SIG-M5 (cell line): ENCODE measurements around the gene OR5H1.
"Not testable (repeated sequence)": the region's sequence is repeated elsewhere in the genome, so short reads cannot be mapped to it uniquely, and the experiment has no call there.

ENCODE experiments used
- DNase-seq: peaks from one replicate; lab custom pipeline; 2025; lab: John Stamatoyannopoulos, UW

The OR5H1 gene

DNA sequence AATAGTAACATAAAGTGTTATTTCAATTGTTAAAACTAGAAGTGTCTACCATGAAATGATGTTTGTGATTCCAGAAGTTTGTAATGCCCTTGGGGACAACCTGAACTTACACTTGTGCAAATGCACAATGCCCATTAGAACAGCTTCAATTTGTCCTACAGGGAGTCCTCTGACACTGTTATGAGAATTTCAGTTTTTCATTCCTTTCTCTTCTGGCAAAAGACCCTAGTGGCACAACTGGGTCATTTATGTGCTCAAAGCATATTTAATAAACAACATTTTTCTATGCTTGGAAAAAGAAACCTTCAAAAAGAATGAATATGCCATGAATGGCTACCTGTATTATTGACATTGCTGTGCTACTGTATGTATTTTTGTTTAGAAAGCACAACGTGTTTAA, at the start of gene OR5H1:
Gene OR5H1 (plus strand): TSS at position 301 of the 400 bp plus-strand sequence. CDS start 1,977 bp downstream, outside the sequence.
- no peak for DNase-seq

DNA sequence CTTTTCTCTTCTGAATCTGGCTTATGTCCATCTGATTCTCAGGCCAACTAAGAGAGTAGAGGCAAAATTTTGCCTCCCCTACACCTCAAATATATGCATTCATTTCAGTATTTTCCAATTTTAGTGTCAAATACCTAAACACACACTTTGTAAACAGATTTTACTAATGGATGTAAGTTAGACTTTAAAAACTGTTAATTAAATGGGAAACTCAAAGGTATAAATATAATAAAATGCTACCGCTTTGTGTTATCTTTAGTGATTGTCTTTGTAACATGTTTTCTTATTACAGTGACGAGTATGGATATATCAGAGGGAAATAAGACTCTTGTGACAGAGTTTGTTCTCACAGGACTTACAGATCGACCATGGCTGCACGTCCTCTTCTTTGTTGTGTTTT, 43.6 kb upstream of the OR5H1 start, which contains the start of gene OR5AC2:
Gene OR5AC2 (plus strand): TSS at position 301 of the 400 bp plus-strand sequence. CDS start 0 bp downstream, at position 301.
- no peak for DNase-seq

DNA sequence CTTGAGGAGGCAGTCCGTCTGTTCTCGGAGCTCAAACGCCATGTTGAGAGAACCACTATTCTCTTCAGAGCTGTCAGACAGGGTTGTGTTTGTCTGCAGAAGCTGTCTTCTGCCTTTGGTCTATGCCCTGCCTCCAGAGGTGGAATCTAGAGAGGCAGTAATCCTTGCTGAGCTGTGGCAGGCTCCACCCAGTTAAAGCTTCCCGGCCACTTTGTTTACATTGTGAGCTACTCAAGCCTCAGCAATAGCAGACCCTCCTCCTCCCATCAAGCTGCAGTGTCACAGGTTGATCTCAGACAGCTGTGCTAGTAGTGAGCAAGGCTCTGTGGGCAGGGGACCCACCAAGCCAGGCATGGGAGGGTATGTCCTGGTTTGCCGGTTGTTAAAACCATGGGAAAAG, 34.6 kb upstream of the OR5H1 start:
- no peak for DNase-seq

DNA sequence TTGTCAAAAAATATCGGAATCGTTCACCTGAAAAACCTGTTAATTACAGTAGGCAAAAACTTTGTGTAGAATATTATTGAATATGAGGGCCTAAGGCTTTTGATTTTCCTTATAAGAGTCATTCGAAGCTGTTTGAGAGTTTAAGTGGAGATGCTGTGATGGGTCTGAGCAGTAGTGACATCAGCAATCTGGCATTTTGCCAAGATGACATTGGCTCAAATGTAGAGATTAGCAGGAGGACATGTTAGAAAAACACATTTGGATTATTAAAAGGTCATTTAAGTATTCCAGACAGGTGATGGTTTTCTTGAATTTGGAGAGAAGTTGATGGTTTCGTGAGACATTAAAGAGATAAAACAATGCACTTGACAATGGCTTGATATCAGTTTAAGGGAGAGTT, 30.7 kb upstream of the OR5H1 start:
- no peak for DNase-seq

DNA sequence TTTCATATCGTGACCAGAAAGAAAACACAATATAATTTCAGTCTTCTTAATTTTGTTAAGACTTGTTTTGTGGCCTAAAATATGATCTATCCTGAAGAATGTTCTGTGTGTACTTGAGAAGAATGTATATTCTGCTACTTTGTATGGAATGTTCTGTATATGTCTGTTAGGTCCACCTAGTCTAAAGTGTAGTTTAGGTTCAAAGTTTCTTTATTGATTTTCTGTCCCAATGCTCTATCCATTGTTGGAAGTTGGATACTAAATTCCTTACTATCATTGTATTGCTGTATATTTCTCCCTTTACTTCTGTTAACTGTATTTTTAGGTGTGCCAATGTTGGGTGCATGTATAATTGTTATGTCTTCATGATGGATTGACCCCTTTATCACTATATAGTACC, 22.4 kb upstream of the OR5H1 start:
- no peak for DNase-seq

DNA sequence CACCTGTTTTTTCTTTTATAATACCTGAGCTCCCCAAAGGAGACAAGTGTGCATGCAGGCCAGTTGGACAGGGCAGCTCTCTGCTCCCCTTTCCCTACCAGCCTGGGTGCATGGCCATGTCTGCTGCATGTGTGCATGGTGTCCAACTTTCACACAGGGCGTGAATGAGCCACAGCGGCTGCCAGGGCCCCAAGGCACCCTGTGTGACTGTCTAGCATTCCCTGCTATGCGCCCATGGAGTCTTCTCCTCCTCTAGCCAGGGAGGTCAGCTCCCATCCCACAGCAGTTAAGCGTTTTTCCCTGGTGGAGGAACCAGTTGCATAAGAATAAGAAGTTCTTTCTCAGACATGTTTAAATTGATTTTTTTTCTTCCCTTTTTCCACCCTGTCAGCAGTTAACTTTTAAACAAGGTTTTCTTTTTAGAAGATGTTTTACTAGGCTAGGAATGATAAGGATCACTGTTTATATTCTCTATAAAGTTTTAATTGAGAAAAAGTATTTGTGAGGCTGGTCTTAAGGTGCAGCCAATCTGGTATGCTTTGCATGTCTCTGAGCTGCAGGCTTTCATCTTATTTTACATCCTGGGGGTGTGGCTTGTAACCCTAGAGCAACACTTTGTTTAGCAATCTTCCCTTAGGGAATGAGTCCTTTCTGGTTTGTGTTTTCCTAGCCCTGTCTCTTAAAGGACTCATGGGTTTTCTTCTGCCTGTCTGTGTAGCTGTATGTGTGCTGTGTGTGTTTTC, 20.5 kb upstream of the OR5H1 start:
- DNase-seq: no peak

DNA sequence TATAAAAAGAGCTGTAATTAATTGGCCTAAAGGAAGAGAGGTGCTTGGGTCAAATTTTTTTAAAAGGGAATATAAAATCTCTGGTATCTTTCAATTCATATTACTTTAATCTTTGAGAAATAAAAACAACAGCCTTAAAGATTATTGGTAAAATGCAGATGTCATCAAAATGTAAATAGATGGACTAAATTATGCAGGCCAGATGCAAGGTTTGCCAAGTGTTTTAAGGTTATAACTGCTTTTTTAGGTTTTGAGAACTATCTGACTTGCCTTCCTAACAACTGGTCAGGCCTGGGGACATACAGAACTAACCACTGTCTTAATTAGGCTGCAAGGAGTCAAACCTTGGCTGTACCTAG, 20.0 kb upstream of the OR5H1 start:
- DNase-seq: no peak

DNA sequence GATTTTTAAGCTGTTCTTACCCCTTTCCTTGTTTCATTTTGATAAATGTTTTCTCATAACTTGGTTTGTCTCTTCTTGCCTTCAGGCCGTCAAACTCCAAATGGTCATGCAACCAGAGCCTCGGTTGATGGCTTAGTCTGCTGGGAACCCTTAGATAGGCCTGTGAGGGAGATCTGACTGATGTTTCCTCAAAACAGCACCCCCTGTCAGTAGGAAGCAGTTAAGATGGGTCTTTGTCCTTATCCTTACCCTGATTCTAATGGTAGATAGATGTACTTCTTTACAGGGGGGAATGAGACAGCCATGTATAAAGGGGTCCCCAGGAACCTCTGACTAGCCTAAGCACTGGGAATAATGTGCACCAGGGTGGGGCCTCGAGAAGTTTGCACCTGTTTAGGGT, 16.3 kb upstream of the OR5H1 start:
- no peak for DNase-seq

DNA sequence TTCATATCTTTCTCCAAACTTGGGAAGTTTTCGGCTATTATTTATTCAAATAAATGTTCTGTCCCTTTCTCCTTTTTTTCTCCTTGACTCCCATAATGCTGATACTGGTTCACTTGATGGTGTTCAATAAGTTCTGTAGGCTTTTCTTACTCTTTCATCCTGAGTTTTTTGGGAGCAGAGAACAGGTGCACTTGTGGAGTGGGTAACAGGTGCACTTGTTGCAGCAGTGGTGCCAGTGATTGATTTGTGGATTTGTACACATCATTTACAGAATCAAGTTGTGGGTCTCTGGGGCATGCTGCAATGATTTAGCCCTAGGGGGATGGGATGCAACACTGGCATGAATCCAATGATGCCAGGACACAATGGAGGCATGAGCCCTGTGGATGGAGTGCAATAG, 14.8 kb upstream of the OR5H1 start:
- DNase-seq: no peak

DNA sequence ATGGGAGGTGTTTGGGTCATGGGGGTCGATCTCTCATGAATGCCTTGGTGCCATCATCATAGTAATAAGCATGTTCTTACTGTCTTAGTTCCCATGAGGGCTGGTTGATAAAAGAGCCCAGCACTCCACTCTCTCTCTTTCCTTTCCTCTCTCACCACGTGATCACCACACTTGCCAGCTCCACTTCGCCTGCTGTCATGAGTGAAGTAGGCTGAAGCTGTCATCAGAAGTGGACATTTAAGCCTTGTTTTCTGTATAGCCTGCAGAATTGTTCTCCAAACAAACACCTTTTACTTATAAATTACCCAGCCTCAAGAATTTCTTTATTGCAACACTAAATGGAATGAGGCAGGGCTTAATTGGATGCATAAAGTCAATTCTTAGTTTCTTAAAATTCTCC, 6.1 kb downstream of the OR5H1 start:
- DNase-seq: no peak

DNA sequence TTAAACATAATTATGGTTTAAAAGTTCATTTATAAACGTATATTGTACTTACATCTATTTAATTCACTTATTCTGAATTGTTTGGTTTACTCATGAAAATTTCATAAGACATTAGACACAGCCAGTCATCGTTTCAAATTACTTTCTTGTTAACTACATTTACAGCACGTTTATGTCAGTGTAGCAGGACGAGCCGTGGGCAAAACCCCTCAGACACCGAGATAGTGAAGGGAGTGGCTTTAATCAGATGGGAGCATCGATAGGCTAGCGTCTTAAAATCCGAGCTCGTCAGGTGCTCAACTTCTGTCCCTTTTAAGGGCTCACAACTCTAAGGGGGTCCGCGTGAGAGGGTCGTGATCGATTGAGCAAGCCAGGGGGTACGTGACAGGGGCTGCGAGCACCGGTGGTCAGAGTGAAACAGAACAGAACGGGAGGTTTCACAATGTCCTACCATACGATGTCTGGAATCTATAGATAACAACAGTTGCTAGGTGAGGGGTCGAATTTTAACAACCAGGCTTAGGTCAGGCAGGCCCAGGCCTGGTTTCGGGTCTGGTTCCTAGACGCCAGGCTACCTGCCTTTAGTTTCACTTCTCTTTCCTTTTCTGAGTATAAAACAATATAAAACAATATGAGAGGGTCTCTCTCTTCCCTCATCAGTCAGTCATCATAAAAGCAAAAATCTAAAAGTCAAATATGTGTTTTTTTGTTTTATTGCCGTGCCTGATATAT, 7.5 kb downstream of the OR5H1 start:
- not testable (repeated sequence) for DNase-seq

DNA sequence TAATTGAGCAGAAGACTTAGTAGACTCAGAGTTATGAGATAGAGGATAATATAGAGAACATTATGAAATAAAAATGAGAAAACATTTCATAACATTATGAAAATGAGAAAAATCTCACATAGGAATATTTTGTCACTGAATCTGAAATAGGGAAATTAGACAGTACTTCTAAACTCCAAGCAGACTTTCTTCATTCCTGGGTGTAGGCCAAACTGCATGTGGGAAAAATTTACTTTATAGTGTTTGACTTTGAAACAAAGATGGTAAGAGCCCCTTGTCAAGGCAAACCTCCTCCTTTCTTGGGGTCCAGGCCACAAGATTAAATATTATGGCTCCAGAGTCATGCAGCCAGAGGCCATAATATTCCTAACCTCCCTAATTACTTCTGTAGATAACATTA, 10.0 kb downstream of the OR5H1 start:
- DNase-seq: no peak

DNA sequence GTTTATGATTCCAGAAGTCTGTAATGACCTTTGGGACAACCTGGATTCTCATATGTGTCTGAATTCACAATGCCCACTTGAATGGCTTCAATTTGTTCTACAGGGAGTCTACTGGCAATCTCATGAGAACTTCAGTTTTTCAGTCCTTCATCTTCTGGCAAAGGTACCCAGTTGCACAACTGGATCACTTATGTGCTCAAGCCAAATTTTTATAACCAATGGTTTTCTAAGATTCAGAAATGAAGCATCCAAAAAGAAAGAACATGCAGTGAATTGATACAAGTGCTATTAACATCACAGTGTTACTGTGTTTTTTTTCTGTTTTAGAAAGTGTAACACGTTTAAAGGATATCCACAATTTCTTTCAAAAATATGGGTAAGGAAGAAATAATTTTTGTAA, 16.7 kb downstream of the OR5H1 start, which contains the start of gene OR5H14:
Gene OR5H14 (plus strand): TSS at position 301 of the 400 bp plus-strand sequence. CDS start 1,907 bp downstream, outside the sequence.
- no peak for DNase-seq

DNA sequence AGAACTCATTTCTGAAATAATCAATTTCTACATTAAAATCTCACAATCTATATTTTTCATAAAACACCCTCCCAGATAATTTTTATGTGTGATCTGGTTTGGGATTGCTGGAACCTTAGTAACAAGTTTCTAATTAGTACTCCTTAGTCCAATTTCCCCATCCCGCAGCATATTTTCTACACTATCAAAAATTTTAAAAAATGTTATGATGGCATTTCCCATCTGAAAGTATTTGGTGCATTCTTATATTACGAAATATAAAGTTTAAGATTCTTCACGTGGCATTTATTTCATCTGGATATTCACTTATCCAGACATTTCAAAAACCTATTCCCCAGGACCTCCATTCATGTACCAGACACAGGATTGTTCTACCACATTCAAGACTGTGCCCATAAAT, 18.2 kb downstream of the OR5H1 start:
- DNase-seq: no peak

DNA sequence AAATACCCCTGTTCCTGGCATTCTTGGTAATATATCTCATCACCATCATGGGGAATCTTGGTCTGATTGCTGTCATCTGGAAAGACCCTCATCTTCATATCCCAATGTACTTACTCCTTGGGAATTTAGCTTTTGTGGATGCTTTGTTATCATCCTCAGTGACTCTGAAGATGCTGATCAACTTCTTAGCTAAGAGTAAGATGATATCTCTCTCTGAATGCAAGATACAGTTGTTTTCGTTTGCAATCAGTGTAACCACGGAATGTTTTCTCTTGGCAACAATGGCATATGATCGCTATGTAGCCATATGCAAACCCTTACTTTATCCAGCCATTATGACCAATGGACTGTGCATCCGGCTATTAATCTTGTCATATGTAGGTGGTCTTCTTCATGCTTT, 18.9 kb downstream of the OR5H1 start:
- DNase-seq: not testable (repeated sequence)

DNA sequence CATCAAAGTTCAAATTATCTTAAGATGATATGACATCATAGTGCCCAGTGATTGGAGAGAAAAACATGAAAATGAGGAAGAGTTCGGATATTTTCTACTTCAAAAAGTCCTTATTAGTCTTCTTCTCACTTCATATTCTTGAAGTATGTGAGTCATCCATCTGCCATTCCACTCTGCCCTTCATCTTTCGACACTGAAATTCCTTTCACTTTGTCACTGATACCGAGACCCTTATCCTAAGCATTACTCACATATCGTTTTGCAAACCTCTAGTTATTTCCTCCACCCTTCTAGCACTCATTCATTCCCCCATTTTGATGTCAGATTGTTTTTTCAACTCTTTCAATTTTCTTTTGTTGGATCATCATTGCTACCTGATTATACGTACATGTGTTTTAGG, 20.7 kb downstream of the OR5H1 start:
- no peak for DNase-seq

DNA sequence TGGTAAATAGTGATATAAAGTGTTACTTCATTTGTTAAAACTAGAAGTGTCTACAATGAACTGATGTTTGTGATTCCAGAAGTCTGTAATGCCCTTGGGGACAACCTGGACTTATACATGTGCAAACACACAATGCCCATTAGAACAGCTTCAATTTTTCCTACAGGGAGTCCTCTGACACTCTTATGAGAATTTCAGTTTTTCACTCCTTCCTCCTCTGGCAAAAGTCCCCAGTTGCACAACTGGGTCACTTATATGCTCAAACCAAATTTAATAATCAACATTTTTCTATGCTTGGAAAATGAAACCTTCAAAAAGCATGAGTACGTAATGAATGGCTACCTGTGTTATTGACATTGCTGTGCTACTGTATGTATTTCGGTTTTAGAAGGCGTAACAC, 35.9 kb downstream of the OR5H1 start, which contains the start of gene OR5H15:
Gene OR5H15 (plus strand): TSS at position 301 of the 400 bp plus-strand sequence. CDS start 2,004 bp downstream, outside the sequence.
- DNase-seq: no peak

DNA sequence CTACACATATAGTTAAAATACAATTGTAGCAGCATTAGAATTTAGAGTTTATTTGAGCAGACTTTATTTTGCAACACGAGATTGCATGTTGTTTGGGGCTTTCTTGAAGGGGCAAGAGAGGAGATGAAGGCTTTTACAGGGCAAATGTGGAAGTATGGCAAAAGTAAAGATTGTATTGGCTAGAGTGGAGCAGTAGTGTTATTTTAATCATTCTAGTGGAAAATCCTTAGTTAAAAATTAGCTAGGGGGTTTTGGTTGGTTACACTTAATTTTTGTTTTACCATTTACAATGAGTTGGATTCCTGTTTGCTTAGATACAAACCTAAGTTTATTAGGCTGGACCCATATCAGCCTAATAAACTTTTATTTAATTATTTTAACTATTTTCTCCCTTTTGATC, 40.5 kb downstream of the OR5H1 start:
- no peak for DNase-seq

DNA sequence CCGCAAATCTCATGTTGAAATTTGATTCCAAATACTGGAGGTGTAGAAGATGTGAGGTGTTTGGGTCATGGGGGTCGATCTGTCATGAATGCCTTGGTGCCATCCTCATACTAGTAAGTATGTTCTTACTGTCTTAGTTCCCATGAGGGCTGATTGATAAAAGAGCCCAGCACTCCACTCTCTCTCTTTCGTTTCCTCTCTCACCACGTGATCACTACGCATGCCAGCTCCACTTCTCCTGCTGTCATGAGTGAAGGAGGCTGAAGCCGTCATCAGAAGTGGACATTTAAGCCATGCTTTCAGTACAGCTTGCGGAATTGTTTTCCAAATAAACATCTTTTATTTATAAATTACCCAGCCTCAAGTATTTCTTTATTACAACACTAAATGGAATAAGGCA, 42.1 kb downstream of the OR5H1 start:
- no peak for DNase-seq

DNA sequence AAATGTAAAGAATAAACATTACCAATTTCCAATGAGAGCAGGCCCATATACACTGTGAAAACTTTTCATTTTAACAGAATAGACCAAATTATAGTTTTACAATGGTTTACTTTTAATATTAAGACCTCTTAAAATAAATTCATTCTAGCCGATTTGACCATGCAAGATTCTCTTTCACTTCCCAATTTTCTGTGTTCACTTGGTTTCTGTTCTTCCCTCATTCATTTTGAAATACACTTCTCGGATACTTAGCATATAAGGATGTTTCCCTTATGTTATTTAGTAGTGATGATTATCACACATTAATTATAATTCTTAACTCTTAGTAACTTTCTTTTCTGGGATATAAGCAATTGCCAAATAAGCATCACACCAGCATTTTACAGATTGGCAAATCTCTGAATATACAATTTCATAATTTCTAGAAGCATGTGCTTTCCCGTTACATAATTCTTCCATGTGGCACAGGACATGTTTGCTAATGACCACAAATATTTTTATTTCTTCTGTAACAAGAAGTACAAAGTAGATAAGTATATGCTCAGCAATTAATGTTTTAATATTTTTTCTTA, 49.9 kb downstream of the OR5H1 start:
- no peak for DNase-seq

DNA sequence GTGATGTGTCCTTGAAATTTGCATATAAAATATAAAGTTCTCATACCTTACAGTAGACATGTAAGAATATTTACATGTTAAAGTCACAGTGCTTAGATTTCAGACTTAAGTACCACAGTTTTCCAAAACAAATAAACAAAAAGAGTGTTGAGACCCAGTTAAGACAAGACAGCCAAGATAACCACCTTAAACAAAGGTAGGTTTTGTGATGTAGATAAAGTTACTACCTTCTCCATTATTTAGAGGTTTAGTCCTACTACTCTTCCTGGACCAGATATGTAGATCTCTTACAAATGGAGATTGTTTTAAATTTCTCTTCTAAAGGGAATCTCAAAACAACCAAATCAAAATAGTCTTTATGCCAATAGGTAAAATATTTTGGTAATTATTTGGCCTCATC, 51.7 kb downstream of the OR5H1 start:
- no peak for DNase-seq

DNA sequence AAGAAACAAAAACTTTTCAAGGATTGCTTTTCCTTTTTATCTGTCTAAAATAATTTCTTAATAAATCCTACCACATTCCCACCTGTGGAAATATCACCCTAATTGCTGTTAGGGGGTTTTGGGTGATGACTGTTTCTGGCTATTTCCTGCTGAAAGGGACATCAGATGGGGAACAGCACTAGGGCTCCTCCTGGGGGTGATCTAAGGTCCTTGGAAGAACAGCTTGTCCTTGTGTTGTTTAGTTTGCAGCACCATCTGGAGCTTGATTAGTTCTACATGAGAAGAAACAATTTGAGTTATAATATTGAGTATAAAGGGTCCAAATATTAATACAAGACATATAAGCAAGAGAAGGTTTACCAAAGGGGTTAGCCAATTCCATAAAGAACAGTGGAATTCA, 54.7 kb downstream of the OR5H1 start:
- DNase-seq: no peak
